Neural progenitor cell (in vitro differentiated cells): ENCODE data around the gene LMBR1L.

Source experiments
- EZH2phosphoT487 ChIP-seq: fragments of 200-600 bp; sonication (generic); IDR thresholded peaks from 2 replicates; pipeline ENCODE4 v1.6.1; 2017; ENCODE audit warnings: antibody characterized with exemption
- TF ChIP-seq, protein P1 (sequence below): fragments of 200-600 bp; sonication (generic); IDR thresholded peaks from 2 replicates; pipeline ENCODE4 v1.5.1; 2017; ENCODE audit warnings: antibody characterized with exemption, mild to moderate bottlenecking

- TF ChIP-seq, protein P1, sequence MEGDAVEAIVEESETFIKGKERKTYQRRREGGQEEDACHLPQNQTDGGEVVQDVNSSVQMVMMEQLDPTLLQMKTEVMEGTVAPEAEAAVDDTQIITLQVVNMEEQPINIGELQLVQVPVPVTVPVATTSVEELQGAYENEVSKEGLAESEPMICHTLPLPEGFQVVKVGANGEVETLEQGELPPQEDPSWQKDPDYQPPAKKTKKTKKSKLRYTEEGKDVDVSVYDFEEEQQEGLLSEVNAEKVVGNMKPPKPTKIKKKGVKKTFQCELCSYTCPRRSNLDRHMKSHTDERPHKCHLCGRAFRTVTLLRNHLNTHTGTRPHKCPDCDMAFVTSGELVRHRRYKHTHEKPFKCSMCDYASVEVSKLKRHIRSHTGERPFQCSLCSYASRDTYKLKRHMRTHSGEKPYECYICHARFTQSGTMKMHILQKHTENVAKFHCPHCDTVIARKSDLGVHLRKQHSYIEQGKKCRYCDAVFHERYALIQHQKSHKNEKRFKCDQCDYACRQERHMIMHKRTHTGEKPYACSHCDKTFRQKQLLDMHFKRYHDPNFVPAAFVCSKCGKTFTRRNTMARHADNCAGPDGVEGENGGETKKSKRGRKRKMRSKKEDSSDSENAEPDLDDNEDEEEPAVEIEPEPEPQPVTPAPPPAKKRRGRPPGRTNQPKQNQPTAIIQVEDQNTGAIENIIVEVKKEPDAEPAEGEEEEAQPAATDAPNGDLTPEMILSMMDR, result no peak
- no peak for TF ChIP-seq EZH2phosphoT487
Measured at GRCh38 chr12:49154221-49154620, 43.6 kb upstream of the LMBR1L start.
